ENCODE measurements around the gene ANKZF1. TPM values are rescaled to one million over a fixed set of nuclear protein-coding genes. Genes with fewer than 3 reads are reported as not detected.

The ANKZF1 gene
- total RNA-seq, 1 experiment from 2014 or later = 51.5 TPM

DNA sequence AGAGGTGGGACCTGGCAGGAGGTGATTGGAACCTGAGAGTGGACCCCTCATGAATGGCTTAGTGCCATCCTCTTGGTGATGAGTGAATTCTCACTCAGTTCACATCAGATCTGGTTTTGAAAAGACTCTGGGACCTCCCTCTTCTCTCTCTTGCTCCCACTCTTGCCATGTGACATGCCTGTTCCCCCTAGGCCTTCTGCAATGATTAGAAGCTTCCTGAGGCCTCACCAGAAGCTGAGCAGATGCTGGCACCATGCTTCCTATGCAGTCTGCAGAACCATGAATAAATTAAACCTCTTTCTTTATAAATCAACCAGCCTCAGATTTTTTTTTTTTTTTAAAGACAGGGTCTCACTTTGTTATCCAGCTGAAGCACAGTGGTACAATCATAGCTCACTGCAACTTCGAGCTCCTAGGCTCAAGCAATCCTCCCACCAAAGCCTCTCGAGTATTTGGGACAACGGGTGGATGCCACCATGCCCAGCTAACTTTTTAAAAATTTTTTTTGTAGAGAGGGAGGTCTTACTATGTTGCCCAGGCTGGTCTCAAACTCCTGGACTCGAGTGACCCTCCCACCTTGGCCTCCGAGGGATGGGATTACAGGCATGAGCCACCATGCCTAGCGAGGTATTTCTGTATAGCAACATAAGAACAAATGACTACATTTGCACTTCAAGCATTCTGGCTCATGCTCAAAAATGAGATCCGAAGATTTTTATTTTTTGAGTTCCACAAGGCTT lies 25.0 kb upstream of the ANKZF1 start:
- TF ChIP-seq, protein P1, sequence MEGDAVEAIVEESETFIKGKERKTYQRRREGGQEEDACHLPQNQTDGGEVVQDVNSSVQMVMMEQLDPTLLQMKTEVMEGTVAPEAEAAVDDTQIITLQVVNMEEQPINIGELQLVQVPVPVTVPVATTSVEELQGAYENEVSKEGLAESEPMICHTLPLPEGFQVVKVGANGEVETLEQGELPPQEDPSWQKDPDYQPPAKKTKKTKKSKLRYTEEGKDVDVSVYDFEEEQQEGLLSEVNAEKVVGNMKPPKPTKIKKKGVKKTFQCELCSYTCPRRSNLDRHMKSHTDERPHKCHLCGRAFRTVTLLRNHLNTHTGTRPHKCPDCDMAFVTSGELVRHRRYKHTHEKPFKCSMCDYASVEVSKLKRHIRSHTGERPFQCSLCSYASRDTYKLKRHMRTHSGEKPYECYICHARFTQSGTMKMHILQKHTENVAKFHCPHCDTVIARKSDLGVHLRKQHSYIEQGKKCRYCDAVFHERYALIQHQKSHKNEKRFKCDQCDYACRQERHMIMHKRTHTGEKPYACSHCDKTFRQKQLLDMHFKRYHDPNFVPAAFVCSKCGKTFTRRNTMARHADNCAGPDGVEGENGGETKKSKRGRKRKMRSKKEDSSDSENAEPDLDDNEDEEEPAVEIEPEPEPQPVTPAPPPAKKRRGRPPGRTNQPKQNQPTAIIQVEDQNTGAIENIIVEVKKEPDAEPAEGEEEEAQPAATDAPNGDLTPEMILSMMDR (IDR thresholded peaks at IDR 0.05; ENCODE audit: insufficient read depth in 1 of 2, low read depth in 1 of 2, low read length in 1 of 2, severe bottlenecking in 1 of 2, unreplicated experiment in 1 of 2) = no peak
- CTCF ChIA-PET = interaction anchor here (1.1 kb wide), 1 partner anchor 91 kb away, joined by 3 read pairs; no protein-coding TSS in a partner anchor
- intact Hi-C loops (cut with micrococcal nuclease; ENCODE audit: unreplicated experiment) = no loop called here
- no peaks in the 10 kb centered on the region for H3K9me3 ChIP-seq
- H3K4me1 ChIP-seq = peaks cover 8% of the 10 kb centered on the region
- no peaks in the 10 kb centered on the region for H3K9me3 Mint-ChIP-seq (ENCODE audit: unreplicated experiment)
- peaks cover 9% of the 10 kb centered on the region for H3K36me3 ChIP-seq (ENCODE audit: control insufficient read depth, insufficient read depth, low read length)
- no peak for DNase-seq
- H3K36me3 Mint-ChIP-seq (ENCODE audit: insufficient read depth, unreplicated experiment) = peaks cover 28% of the 10 kb centered on the region
- peak overlapping the region; percentile 35 for H3K4me3 Mint-ChIP-seq (ENCODE audit: unreplicated experiment)
- no peak overlapping the region for H3K4me3 ChIP-seq (ENCODE audit: low read depth, low read length)
- peaks cover 5% of the 10 kb centered on the region for H3K4me1 Mint-ChIP-seq (ENCODE audit: low read depth, unreplicated experiment)
- POLR2A ChIA-PET = no interaction called here
- no TSS peak for BruUV-seq (replicated peaks)
- H3K27me3 Mint-ChIP-seq (ENCODE audit: insufficient read depth, unreplicated experiment) = no peaks in the 10 kb centered on the region
- H3K27me3 ChIP-seq (replicated peaks; ENCODE audit: control insufficient read depth, insufficient read depth, low read length) = no peaks in the 10 kb centered on the region
- no peak overlapping the region for H3K27ac Mint-ChIP-seq (ENCODE audit: unreplicated experiment)

DNA sequence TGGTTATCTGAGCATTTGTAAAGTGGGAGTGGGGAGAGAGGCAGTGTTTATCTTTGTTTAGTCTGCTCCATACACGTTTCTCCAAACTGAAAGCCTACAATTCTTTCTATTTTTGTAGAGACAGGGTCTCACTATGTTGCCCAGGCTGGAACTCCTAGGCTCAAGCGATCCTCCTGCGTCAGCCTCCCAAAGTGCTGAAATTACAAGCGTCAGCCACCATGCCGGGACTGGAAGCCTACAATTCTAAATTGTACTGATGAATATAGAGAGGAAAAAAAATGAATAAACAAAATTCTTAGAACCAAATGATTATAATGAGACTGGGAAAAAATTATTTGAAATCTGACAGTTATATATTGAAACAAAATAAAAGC lies 24.5 kb upstream of the ANKZF1 start:
- CTCF ChIA-PET = no interaction called here
- peaks cover 8% of the 10 kb centered on the region for H3K4me1 ChIP-seq

DNA sequence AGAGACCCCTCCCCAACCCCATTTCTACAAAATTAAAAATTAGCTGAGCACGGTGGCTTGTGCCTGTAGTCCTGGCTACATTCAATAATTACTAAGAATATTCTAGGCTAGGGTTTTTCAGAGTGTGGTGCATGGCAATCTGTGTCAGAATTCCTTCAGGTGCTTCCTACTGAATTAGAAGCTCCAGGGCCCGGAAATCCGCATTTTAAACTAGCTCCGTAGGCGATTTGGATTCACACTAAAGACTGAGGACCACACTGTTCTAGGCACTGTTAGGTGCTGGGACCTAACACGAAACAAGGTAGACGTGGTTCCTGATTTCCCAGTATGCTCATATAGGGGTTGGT lies 23.7 kb upstream of the ANKZF1 start:
- Mint-ChIP-seq H3K4me1 (ENCODE audit: low read depth, unreplicated experiment) (peaks cover 5% of the 10 kb centered on the region), H3K9me3 (ENCODE audit: unreplicated experiment) (no peaks in the 10 kb centered on the region), H3K4me3 (ENCODE audit: unreplicated experiment) (peak overlapping the region; percentile 81), H3K27ac (ENCODE audit: unreplicated experiment) (peak overlapping the region; percentile 84), H3K36me3 (ENCODE audit: insufficient read depth, unreplicated experiment) (peaks cover 39% of the 10 kb centered on the region), H3K27me3 (ENCODE audit: insufficient read depth, unreplicated experiment) (no peaks in the 10 kb centered on the region)
- no peaks in the 10 kb centered on the region for H3K9me3 ChIP-seq
- peaks cover 12% of the 10 kb centered on the region for H3K36me3 ChIP-seq (ENCODE audit: control insufficient read depth, insufficient read depth, low read length)
- ChIA-PET POLR2A (interaction anchor here (0.6 to 3.1 kb wide), 8 partner anchors 11 to 353 kb away, joined by 3 to 29 read pairs (median 8); partner anchors contain the start of genes ABCB6, CNPPD1, GLB1L and STK16), CTCF (interaction anchor here (0.7 to 2.5 kb wide), 11 partner anchors 9 to 304 kb away, joined by 3 to 13 read pairs (median 7); partner anchors contain the start of genes CNPPD1, GLB1L, STK16 and TUBA4B)
- intact Hi-C loops (cut with micrococcal nuclease; ENCODE audit: unreplicated experiment) = loop anchor here (1.0 kb wide), 2 partner anchors 23 to 28 kb away; partner anchors contain the start of genes ANKZF1, ATG9A and RETREG2
- peaks cover 8% of the 10 kb centered on the region for H3K4me1 ChIP-seq
- H3K27me3 ChIP-seq (replicated peaks; ENCODE audit: control insufficient read depth, insufficient read depth, low read length) = no peaks in the 10 kb centered on the region
- TSS peak; percentile 74 for BruUV-seq (replicated peaks)
- no peak for DNase-seq
- TF ChIP-seq, protein P1 (IDR thresholded peaks at IDR 0.05; ENCODE audit: insufficient read depth in 1 of 2, low read depth in 1 of 2, low read length in 1 of 2, severe bottlenecking in 1 of 2, unreplicated experiment in 1 of 2) = no peak
- H3K4me3 ChIP-seq (ENCODE audit: low read depth, low read length) = peak overlapping the region; percentile 50

More for the DNA sequence above, 24.5 kb upstream of the ANKZF1 start:
- H3K27me3 ChIP-seq (replicated peaks; ENCODE audit: control insufficient read depth, insufficient read depth, low read length) = no peaks in the 10 kb centered on the region
- H3K9me3 Mint-ChIP-seq (ENCODE audit: unreplicated experiment) = no peaks in the 10 kb centered on the region
- intact Hi-C loops (cut with micrococcal nuclease; ENCODE audit: unreplicated experiment) = no loop called here
- no peaks in the 10 kb centered on the region for H3K27me3 Mint-ChIP-seq (ENCODE audit: insufficient read depth, unreplicated experiment)
- peaks cover 10% of the 10 kb centered on the region for H3K36me3 ChIP-seq (ENCODE audit: control insufficient read depth, insufficient read depth, low read length)
- no peak for DNase-seq
- peak overlapping the region; percentile 35 for H3K4me3 Mint-ChIP-seq (ENCODE audit: unreplicated experiment)
- H3K9me3 ChIP-seq = no peaks in the 10 kb centered on the region
- H3K36me3 Mint-ChIP-seq (ENCODE audit: insufficient read depth, unreplicated experiment) = peaks cover 31% of the 10 kb centered on the region
- no peak overlapping the region for H3K4me3 ChIP-seq (ENCODE audit: low read depth, low read length)
- peaks cover 5% of the 10 kb centered on the region for H3K4me1 Mint-ChIP-seq (ENCODE audit: low read depth, unreplicated experiment)
- TF ChIP-seq, protein P1 (IDR thresholded peaks at IDR 0.05; ENCODE audit: insufficient read depth in 1 of 2, low read depth in 1 of 2, low read length in 1 of 2, severe bottlenecking in 1 of 2, unreplicated experiment in 1 of 2) = no peak
- POLR2A ChIA-PET = no interaction called here
- BruUV-seq (replicated peaks) = no TSS peak
- H3K27ac Mint-ChIP-seq (ENCODE audit: unreplicated experiment) = no peak overlapping the region
